Stimulated activated CD8-positive, alpha-beta memory T cell treated with anti-CD3 and anti-CD28 coated beads, Interleukin-15, amount 100 ng/mL, for 1 hour (primary cell): ENCODE measurements around the gene SLAMF1.

Experiments used
- DNase-seq: peaks from one replicate; pipeline ENCODE4 v3.0.0-alpha.2; 2020; ENCODE audit warnings: low read depth

Gene SLAMF1

DNA sequence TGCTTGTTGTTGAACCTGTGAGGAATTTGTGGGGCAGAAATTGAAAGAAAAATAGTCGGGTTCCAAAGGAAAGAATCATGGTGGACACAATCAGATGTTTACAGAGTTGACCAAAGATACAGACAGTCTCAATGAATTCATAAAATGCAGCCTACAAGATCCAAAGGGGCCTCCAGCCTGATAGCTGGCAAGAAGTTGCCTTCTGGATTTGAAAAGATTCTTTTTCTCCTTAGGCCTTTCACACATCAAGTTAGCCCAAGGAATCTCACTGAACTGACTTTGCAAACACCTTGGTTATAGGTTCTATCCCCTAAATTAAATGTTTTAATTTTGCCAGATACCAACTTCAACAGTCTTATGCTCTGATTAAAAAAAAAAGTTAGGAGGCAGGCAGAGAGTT lies 21.5 kb downstream of the SLAMF1 start:
- no peak for DNase-seq

DNA sequence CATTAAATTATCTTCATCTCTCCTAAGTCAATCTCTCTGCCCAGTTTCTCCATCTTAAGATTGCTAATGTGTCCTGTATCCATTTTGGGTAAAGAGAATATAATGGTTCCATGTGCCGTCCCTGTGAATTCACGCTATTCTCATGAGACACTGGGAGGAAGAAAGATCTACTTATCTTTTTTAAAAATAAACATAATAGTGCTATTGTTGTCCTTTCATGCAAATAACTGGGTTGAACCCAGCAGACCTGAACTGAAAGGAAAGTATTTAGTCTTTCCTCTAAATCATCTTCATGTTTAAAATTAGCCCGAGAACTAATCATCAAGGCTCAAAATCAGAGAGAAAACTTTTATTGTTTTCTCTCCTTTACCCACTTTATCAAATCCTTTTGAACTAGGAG lies 22.4 kb downstream of the SLAMF1 start:
- DNase-seq, result no peak

DNA sequence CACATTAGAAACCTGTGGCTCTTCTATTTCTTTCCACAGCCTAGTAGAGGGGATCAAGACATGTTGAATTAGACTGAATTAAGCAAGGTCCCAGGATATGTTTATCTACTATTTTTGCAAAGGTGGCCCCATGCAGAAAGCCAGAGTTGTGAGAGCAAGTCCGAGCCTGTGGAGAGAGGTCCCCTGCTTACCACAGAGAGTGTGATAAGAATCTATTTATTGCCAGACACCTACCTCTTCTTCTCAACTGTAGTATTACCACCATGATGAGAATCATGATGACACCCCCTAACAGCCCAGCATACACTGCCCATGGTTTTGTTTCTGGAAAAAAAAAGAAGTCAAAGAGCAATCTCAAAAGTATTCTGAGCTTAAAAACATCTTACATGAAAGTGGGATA lies 23.0 kb downstream of the SLAMF1 start:
- DNase-seq, result no peak

- DNase-seq, result no peak
Observed at GRCh38 chr1:160623227-160623633, 23.6 kb downstream of the SLAMF1 start.

GRCh38 chr1:160622501-160623226 lies 24.2 kb downstream of the SLAMF1 start:
- no peak for DNase-seq

DNA sequence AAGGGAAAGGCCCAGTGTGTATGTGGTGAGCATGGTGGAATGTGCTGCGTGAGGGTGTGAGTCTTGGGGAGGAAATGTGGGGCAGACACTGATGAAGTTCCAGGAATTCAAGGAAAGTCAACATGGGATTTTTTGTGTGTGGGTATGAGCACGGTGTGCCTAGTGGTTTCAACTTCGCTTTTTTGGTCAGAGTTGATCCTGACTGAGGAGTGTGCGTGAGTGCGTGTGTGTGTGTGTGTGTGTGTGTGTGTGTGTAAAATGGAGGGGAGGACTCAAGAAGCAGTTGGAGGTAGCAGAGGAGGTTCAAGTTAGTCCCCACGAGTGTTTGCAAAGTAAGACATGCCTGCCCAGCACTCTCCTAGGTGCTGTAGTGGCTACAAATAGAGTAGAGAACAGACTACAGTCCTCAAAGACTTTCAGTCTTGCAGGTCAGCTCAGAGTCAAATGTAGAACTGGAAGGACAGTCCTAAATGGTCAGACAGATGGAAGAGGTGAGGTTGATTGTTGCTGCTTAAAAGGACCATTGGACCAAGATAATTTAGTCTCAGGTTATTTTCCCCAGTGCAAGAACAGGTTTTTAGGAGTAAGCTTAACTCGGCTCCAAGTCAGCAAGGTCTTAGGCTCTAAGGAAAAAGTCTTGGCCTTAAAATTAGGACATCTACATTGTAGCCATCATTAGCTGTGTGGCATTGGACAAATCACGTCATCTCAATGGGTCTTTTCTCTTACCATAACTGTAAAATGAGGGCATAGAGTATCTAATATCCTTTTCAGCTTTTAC lies 25.0 kb downstream of the SLAMF1 start:
- no peak for DNase-seq

DNA sequence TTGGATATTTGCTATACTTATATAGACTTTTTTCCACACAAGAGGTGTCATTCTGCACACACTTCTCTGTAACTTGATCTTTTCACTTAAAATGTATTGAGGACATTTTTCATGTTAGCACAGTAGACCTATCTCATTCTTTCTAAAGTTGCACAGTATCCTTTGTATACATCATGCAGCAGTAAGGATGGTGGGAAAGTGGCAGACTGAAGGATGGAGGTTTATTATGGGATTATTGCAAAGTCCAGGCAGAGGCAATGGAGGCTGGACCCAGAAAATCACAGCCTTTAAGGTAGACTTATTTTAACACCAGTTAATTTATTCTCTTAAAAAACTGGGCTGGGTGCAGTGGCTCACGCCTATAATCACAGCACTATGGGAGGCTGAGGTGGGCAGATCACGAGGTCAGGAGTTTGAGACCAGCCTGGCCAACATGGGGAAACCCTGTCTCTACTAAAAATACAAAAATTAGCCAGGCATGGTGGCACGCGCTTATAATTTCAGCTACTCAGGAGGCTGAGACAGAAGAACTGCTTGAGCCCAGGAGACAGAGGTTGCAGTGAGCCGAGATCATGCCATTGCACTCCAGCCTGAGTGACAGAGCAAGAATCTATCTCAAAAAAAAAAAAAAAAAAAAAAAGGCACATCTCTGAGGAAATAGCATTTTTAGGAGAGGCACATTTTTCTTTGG lies 25.8 kb downstream of the SLAMF1 start:
- DNase-seq, result no peak

DNA sequence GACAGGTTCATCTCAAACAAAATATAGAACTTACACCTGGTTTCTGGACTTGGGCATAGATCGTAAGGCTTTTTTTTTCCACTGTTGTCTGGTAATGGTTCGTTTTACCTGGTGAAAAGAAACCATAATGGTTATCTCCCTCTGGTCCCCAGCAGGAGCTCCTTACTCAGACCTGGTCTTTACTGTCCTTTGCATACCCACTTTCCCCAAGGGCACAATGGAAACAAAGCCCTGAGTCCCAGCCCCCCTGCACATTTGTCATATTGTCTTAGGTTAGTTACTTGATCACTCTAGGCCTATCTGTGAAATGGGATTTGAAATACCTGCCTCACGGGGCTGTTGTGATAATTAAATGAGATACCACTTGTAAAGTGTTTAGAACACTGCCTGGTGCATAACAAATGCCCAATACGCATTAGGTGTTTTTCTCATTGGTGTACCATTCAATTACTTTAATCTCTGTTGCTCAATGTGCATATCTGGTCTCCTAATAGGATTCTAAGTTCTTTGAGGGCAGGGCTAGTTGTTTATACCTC lies 27.0 kb downstream of the SLAMF1 start:
- no peak for DNase-seq

DNA sequence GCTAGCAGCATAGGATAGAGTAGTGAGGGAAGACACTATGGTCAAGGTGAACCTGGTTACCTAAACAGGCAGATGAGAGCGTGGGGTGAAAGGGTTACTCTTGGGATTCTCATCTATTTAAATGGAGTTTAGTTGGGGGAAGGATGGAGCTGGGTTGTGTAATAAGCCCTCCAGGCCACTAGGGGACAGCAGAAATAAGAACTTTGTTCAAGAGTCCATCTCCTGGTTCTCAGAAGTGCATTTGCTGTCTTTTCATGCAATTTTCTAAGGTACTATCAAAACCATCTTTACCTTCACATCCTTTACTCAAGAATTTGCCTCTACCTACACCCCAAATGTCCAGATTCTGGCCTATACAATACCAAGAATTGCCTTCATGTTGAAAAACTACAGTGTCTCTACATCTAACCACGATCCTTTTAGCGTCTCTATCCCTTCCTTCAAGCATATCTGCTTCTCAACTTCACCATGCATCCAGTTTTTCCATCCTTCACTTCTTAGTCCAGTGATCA lies 28.0 kb downstream of the SLAMF1 start:
- DNase-seq, result no peak

DNA sequence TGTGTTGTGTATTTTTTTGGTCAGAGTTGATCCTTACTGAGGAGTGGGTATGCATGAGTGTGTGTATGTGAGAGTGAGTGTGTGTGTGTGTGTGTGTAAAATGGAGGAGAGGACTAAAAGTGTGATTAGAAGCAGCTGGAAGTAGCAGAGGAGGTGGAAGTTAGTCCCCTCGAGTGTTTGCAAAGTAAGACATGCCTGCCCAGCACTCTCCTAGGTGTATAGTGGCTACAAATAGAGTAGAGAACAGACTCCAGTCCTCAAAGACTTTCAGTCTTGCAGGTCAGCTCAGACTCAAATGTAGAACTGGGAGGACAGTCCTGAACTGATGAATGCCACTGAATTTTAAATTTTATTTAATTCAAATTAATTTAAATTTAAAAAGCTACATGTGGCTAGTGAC lies 28.5 kb downstream of the SLAMF1 start:
- no peak for DNase-seq

GRCh38 chr1:160615660-160616059 lies 31.2 kb downstream of the SLAMF1 start:
- no peak for DNase-seq

- DNase-seq, result no peak
Observed at GRCh38 chr1:160614410-160614809, 32.4 kb downstream of the SLAMF1 start.

DNA sequence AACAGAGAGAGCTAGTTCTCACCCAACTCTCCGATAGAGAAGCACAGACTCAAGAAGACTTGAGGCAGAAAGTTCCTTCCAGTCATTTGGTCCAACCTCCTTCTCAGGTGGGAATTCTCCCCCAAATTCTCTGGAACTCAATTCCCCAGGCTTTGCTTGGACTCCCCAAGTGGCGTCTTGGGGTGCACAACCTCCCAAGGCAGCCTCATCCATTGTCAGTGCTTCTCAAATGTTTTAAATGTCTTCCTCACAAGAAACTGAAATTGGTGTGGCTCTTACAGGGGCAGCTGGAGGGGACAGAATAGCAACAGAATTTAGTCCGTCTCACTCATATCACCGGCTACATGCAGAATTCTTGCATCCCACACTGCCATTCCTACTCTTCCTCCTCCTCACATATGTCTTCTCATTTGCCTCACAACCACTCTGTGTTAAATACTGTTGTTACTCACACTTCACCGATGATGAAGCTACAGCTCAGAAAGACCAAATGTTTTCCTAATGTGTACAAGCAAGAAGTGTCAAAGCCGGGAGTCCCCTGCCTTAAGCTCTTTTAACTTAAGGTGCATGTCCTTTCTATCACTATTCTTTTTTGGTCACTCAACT lies 34.1 kb downstream of the SLAMF1 start:
- DNase-seq, result no peak

DNA sequence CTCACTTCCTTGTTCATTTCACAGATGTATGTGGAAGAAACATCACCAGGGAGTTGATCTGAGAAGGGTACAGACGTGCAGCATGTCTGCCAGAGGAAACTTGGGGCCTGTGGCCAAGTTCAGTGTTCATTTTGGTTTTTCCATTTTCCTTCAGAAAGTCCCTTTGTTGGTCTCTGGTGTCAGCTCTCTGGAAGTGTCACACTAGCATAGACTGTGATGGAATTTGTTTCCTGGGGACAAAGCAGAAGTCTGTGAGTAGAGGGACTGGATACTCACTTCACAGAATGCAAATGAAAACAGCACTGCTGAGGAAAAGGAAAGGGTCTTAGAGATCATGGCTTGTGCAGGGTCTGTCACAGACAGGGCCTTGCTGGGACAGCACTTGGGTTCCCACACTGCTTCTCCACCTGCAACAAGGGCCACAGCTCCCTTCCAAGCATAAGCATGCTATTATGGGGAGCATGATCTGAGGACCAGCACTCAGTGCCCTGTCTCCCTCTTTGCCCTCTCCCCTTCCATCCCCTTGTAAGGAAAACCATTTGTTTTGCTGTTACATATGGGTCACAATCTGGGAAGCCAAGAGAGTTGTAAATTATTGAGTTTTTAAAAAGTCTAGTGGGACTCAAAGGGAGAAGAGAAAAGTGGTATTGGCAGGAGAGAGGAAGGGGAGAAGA lies 36.1 kb downstream of the SLAMF1 start:
- DNase-seq, result no peak

DNA sequence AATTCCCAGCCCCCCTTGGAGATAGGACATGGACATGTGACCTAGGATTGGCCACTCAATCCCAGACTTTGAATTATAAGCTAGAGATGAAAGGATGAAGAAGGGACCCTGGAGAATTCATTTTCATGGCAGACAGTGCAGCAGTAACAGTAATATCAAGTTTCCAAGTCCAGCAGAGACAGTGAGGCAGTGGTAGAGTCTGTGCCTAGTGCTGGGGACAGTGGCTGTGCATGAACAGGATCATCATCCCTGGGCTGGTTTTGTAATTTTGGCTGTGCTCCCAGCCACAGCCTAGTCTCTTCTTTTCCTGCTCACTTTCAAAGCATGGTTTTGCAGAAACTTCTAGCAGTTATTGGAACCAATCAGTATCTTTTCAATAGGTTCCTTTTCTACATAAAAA lies 37.9 kb downstream of the SLAMF1 start:
- no peak for DNase-seq

DNA sequence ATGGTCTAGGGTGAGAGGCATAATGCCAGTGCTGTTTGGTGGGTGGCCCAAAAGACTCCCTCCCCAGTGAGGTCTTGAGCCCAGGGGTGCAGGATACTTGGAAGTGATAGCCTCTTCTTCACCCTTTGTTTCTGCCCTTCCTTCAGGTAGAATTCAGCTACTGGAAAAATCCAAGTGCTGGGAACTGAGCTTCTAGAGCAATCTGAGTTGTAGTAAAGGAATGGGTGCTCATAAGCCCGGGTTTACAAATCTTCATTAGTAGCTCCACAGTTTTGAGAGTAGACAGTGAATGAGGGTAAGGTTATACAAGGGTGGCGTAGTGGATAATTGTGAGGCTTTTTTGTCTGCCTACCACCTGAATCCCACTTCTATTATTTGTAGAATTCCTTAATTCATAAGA lies 38.3 kb downstream of the SLAMF1 start:
- DNase-seq, result no peak

DNA sequence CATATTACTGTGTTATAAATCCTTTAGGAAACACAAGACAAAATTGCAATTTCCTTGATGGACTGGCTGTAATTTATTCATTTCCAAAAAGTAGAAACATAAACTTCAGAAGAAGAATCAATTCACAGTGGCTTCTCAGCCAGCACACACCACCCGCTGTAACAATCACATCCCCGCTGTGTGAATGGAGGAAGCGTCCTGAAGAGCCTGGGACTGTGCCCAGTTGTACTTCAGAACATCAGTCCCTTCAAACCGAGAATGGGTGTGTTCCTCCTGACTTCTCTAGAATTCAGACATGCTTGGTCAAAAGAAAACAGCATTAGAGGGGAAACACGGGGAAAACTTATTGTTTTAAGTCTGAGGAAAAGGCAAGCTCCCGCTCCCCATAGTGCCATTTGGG lies 38.8 kb downstream of the SLAMF1 start:
- DNase-seq, result no peak

DNA sequence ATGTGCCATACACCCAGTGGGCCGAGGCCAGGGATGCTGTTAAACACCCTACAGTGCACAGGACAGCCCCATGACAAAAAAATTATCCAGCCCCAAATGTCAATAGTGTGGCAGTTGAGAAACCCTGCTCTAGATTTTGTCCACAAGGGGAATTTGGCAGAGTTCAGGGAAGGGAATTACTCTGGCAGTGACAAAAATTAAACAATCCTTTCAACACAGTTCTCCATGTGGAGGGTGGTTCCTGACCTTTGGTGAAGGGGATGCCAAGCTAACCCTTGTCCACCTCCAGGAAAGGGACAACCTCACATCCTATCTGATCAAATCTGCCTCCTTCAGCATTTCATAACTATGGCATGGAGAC lies 39.2 kb downstream of the SLAMF1 start:
- DNase-seq, result no peak

GRCh38 chr1:160607011-160607671 lies 39.7 kb downstream of the SLAMF1 start:
- DNase-seq, result no peak

GRCh38 chr1:160606611-160607010 lies 40.2 kb downstream of the SLAMF1 start:
- DNase-seq, result no peak

- DNase-seq, result no peak
Observed at GRCh38 chr1:160605792-160606479, 40.9 kb downstream of the SLAMF1 start.
